IMR-90 (cell line): ENCODE measurements around the gene SPINT2. TPM values are rescaled to one million over a fixed set of nuclear protein-coding genes. Genes with fewer than 3 reads are reported as not detected.

ENCODE experiments used
- ATAC-seq: fragments of 200-7000 bp; cut with Tn5 transposase; 2 replicates; pipeline ENCODE4 v1.9.1; 2020; ENCODE audit warnings: low read depth, mild to moderate bottlenecking, moderate library complexity
- BruUV-seq: library from RNA; stranded (reverse); fragments of 400-500 nt; replicated peaks from 2 replicates; lab custom pipeline; 2021; lab: Mats Ljungman, UMichigan
- CTCF ChIA-PET: fragments of 300-600 bp; formaldehyde crosslinking; extraction: SDS; loops from one replicate; lab custom pipeline; 2021; ENCODE audit warnings: antibody characterized with exemption; lab: Yijun Ruan, JAX
- POLR2A ChIA-PET: fragments of 300-600 bp; sonication (Branson Sonifier 250); formaldehyde crosslinking; loops from one replicate; lab custom pipeline; 2022; ENCODE audit warnings: antibody characterized with exemption; ENCODE audit not compliant: unreplicated experiment; lab: Charles Lee
- DNase-seq: peaks from one replicate; pipeline ENCODE4 v3.0.0; 2013
- H2AFZ ChIP-seq: replicated peaks from 2 replicates; pipeline ENCODE3; 2013; ENCODE audit warnings: low read length, mild to moderate bottlenecking; ENCODE audit not compliant: poor library complexity
- H2AK5ac ChIP-seq: 2 replicates; pipeline ENCODE4 v1.6.1; 2013; ENCODE audit warnings: low read depth, low read length, inconsistent platforms
- H2AK9ac ChIP-seq: replicated peaks from 2 replicates; pipeline ENCODE3; 2013; ENCODE audit warnings: mild to moderate bottlenecking, low read depth, low read length, moderate library complexity; ENCODE audit not compliant: poor library complexity
- H2BK120ac ChIP-seq: 2 replicates; pipeline ENCODE4 v1.6.1; 2013; ENCODE audit warnings: low read depth, low read length, inconsistent platforms
- H2BK15ac ChIP-seq: 3 replicates; pipeline ENCODE4 v1.6.1; 2013; ENCODE audit warnings: low read depth, low read length, inconsistent platforms
- H2BK20ac ChIP-seq: 2 replicates; pipeline ENCODE4 v1.6.1; 2013; ENCODE audit warnings: low read depth, mild to moderate bottlenecking, inconsistent platforms, low read length, moderate library complexity
- H2BK5ac ChIP-seq: 2 replicates; pipeline ENCODE4 v1.6.1; 2013; ENCODE audit warnings: mild to moderate bottlenecking, low read depth, low read length, inconsistent platforms; ENCODE audit not compliant: poor library complexity, severe bottlenecking
- H3K14ac ChIP-seq: replicated peaks from 2 replicates; pipeline ENCODE4 v1.6.1; 2013; ENCODE audit warnings: low read depth, low read length, inconsistent platforms
- H3K18ac ChIP-seq: 2 replicates; pipeline ENCODE4 v1.6.1; 2013; ENCODE audit warnings: low read depth, low read length, control low read depth
- H3K23ac ChIP-seq: 2 replicates; pipeline ENCODE4 v1.6.1; 2013; ENCODE audit warnings: low read depth, low read length, inconsistent platforms
- H3K27ac ChIP-seq: 2 replicates; pipeline ENCODE4 v1.5.1; 2013; ENCODE audit warnings: mild to moderate bottlenecking, control low read depth, low read length; ENCODE audit not compliant: insufficient read depth
- H3K27me3 ChIP-seq: 2 replicates; pipeline ENCODE4 v1.6.1; 2013; ENCODE audit warnings: low read length; ENCODE audit not compliant: control insufficient read depth, insufficient read depth
- H3K36me3 ChIP-seq: 2 replicates; pipeline ENCODE4 v1.6.1; 2013; ENCODE audit warnings: low read length, mixed read lengths; ENCODE audit not compliant: control insufficient read depth, insufficient read depth
- H3K4ac ChIP-seq: 2 replicates; pipeline ENCODE4 v1.6.1; 2013; ENCODE audit warnings: low read depth, low read length, inconsistent platforms
- H3K4me1 ChIP-seq: 2 replicates; pipeline ENCODE4 v1.6.1; 2013; ENCODE audit warnings: low read length, mixed read lengths; ENCODE audit not compliant: control insufficient read depth, insufficient read depth
- H3K4me2 ChIP-seq: 2 replicates; pipeline ENCODE4 v1.6.1; 2013; ENCODE audit warnings: low read depth, mild to moderate bottlenecking, control low read depth, low read length, moderate library complexity
- H3K4me3 ChIP-seq: 2 replicates; pipeline ENCODE4 v1.5.1; 2013; ENCODE audit warnings: low read depth, mild to moderate bottlenecking, control low read depth, low read length, moderate library complexity; ENCODE audit not compliant: insufficient read depth
- H3K56ac ChIP-seq: 2 replicates; pipeline ENCODE4 v1.6.1; 2013; ENCODE audit warnings: low read length, inconsistent platforms; ENCODE audit not compliant: insufficient read depth; ENCODE audit errors: extremely low read depth
- H3K79me1 ChIP-seq, 2 experiments: 2 replicates each; pipeline ENCODE4 v1.6.1; 2013; ENCODE audit warnings: low read length in 2 of 2, inconsistent platforms in 1 of 2, low read depth in 1 of 2
- H3K9ac ChIP-seq: 2 replicates; pipeline ENCODE4 v1.6.1; 2013; ENCODE audit warnings: low read depth, low read length, control low read depth
- H3K9me1 ChIP-seq: 2 replicates; pipeline ENCODE4 v1.6.1; 2013; ENCODE audit warnings: low read length, inconsistent platforms; ENCODE audit not compliant: insufficient read depth
- H3K9me3 ChIP-seq: 2 replicates; pipeline ENCODE4 v1.6.1; 2013; ENCODE audit warnings: low read length; ENCODE audit not compliant: control insufficient read depth, insufficient read depth
- H4K20me1 ChIP-seq: 2 replicates; pipeline ENCODE4 v1.6.1; 2013; ENCODE audit warnings: low read length, inconsistent platforms; ENCODE audit not compliant: insufficient read depth
- H4K5ac ChIP-seq: 2 replicates; pipeline ENCODE4 v1.6.1; 2013; ENCODE audit warnings: mild to moderate bottlenecking, low read depth, low read length, control low read depth
- H4K8ac ChIP-seq, 2 experiments: 2 replicates each; pipeline ENCODE4 v1.6.1; 2013; ENCODE audit warnings: low read depth in 2 of 2, low read length in 2 of 2, control low read depth in 1 of 2, inconsistent platforms in 1 of 2
- H4K91ac ChIP-seq: 2 replicates; pipeline ENCODE4 v1.6.1; 2013; ENCODE audit warnings: low read depth, low read length, inconsistent platforms; ENCODE audit not compliant: insufficient read depth
- CTCF ChIP-seq: conservative IDR thresholded peaks from 2 replicates; pipeline ENCODE4 v1.5.1; 2012; ENCODE audit warnings: mild to moderate bottlenecking, low read depth, low read length, improper control_type of control experiment
- MAZ ChIP-seq: IDR thresholded peaks from 2 replicates; pipeline ENCODE4 v1.6.1; 2012; ENCODE audit warnings: low read depth, mild to moderate bottlenecking, low read length, improper control_type of control experiment, moderate library complexity, borderline replicate concordance
- SMC3 ChIP-seq: fragments of 150-350 bp; IDR thresholded peaks from 2 replicates; pipeline ENCODE4 v1.6.1; 2016; ENCODE audit warnings: low read depth, mild to moderate bottlenecking, antibody characterized with exemption, low read length, moderate library complexity
- WGBS, 2 experiments: methylation state at CpG; one replicate each; pipeline versions ENCODE4 v1.1.5 to v1.1.7; 2013; ENCODE audit warnings: missing lambda C conversion rate in 2 of 2; ENCODE audit not compliant: insufficient read length in 1 of 2; ENCODE audit errors: extremely low coverage in 2 of 2; 5-methylcytosine and 5-hydroxymethylcytosine counted together
- dilution Hi-C: fragments of 300-500 bp; cut with HindIII; formaldehyde crosslinking; loops from one replicate; pipeline ENCODE4 v1.14.3; 2018; ENCODE audit warnings: low sequenced_read_pairs; ENCODE audit not compliant: unreplicated experiment
- in situ Hi-C: fragments of 300-500 bp; cut with MboI; formaldehyde crosslinking; loops from 3 replicates; pipeline ENCODE4 v1.14.3; 2019; ENCODE audit warnings: low sequenced_read_pairs, inconsistent platforms, mixed read lengths
- intact Hi-C: fragments of 100-400 bp; cut with micrococcal nuclease; formaldehyde crosslinking; loops from 2 replicates; pipeline ENCODE4 v1.10.0; 2022
- polyA plus RNA-seq, 3 experiments: library from polyadenylated mRNA; depleted of rRNA; stranded (reverse); fragments of >200 nt; gene quantifications; 2 replicates each; pipeline ENCODE4 v1.2.3, GENCODE V29; 2012; ENCODE audit warnings: low replicate concordance in 1 of 3
- total RNA-seq: library from RNA; depleted of rRNA; stranded (reverse); fragments of >200 nt; gene quantifications from 2 replicates; pipeline ENCODE4 v1.2.3, GENCODE V29; 2012

Gene SPINT2
- total and polyA plus RNA-seq, 2 of the 4 experiments (the other 2 are of a cell fraction): 0.54 to 1.2 TPM

DNA sequence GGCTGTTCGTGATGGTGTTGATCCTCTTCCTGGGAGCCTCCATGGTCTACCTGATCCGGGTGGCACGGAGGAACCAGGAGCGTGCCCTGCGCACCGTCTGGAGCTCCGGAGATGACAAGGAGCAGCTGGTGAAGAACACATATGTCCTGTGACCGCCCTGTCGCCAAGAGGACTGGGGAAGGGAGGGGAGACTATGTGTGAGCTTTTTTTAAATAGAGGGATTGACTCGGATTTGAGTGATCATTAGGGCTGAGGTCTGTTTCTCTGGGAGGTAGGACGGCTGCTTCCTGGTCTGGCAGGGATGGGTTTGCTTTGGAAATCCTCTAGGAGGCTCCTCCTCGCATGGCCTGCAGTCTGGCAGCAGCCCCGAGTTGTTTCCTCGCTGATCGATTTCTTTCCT, 27.5 kb downstream of the SPINT2 start:
- H3K4me1 ChIP-seq: peaks cover 18% of the 10 kb centered on the region
- dilution Hi-C loops: no loop called here
- no peaks in the 10 kb centered on the region for H3K27me3 ChIP-seq
- peak overlapping the region; percentile 72 for H2BK20ac ChIP-seq
- H4K5ac ChIP-seq: peak overlapping the region; percentile 38
- no peak overlapping the region for H3K23ac ChIP-seq
- peak overlapping the region; percentile 16 for H2BK5ac ChIP-seq
- TF ChIP-seq SMC3: no peak
- no peak for TF ChIP-seq MAZ
- 0 out of 2 replicates have a peak, but pooled peaks have one; percentile 6 for TF ChIP-seq CTCF
- peak overlapping the region; percentile 83 for H2AK9ac ChIP-seq
- 0% methylated on average over 1 of the region's 15 CpGs; no CpG with 5 or more reads in 1 of the 2 experiments for WGBS, 2 experiments
- peak overlapping the region; percentile 25; the same call in 1 of the 2 replicates for H3K18ac ChIP-seq
- peak overlapping the region; percentile 19 to 90; a peak in 3 of 4 replicates for H4K8ac ChIP-seq
- BruUV-seq: no TSS peak
- in situ Hi-C loops: no loop called here
- ChIA-PET POLR2A (no interaction called here), CTCF (interaction anchor here (1.3 kb wide), 1 partner anchor 40 kb away, joined by 3 read pairs; no protein-coding TSS in a partner anchor)
- intact Hi-C loops: no loop called here
- 0 out of 2 replicates have a peak overlapping the region, but pooled peaks have one; percentile 51 for H3K14ac ChIP-seq
- H3K56ac ChIP-seq: no peak overlapping the region
- no peak for DNase-seq
- H4K91ac ChIP-seq: peak overlapping the region; percentile 88
- no peaks in the 10 kb centered on the region for H3K9me3 ChIP-seq
- H3K4me3 ChIP-seq: no peak overlapping the region
- peak overlapping the region; percentile 86 for H2AK5ac ChIP-seq
- peak overlapping the region; percentile 60; the same call in 2 of the 3 replicates for H2BK15ac ChIP-seq
- peak overlapping the region; percentile 81 for H2AFZ ChIP-seq
- peak overlapping the region; percentile 80 for H2BK120ac ChIP-seq
- no peak overlapping the region for H3K9ac ChIP-seq
- H3K27ac ChIP-seq: no peak overlapping the region
- no peaks in the 10 kb centered on the region for H3K36me3 ChIP-seq
- peaks cover 13% of the 10 kb centered on the region for H3K9me1 ChIP-seq
- H3K4me2 ChIP-seq: no peak overlapping the region
- peak overlapping the region; percentile 73 for H3K4ac ChIP-seq
- no peaks in the 10 kb centered on the region for H3K79me1 ChIP-seq
- no peak for ATAC-seq
- no peaks in the 10 kb centered on the region for H4K20me1 ChIP-seq
